Measurements from ENCODE around the gene C1QTNF4. TPM values are rescaled to one million over a fixed set of nuclear protein-coding genes. Genes with fewer than 3 reads are reported as not detected.
"Not testable (repeated sequence)": the region's sequence is repeated elsewhere in the genome, so short reads cannot be mapped to it uniquely, and the experiment has no call there.

C1QTNF4 gene
- total RNA-seq = 0.43 and 0.64 TPM in 2 replicates

- TF ChIP-seq CTCF (IDR thresholded peaks at IDR 0.05; ENCODE audit: insufficient read depth, low read depth, low read length) = no peak
- peak within 1 kb of the TSS; percentile 43 for H3K4me3 ChIP-seq (ENCODE audit: low read depth, low read length)
- no peak for DNase-seq (ENCODE audit: low read depth)
These were observed at the start of gene C1QTNF4 for GRCh38 chr11:47593934-47594855. Gene C1QTNF4, minus strand, starts transcription at chr11:47594411. Its CDS starts 3,601 bp downstream, at chr11:47590810.

GRCh38 chr11:47642099-47642855 is 48.1 kb upstream of the C1QTNF4 start, which contains the start of gene MTCH2:
Gene MTCH2, minus strand, starts transcription at chr11:47642559. Its CDS starts 94 bp downstream, at chr11:47642465.
- H3K4me3 ChIP-seq (ENCODE audit: low read depth, low read length) = peak within 1 kb of the TSS; percentile 91
- no peak for TF ChIP-seq CTCF (IDR thresholded peaks at IDR 0.05; ENCODE audit: insufficient read depth, low read depth, low read length)
- DNase-seq (ENCODE audit: low read depth) = peak; percentile 98

- no peak for TF ChIP-seq CTCF (IDR thresholded peaks at IDR 0.05; ENCODE audit: insufficient read depth, low read depth, low read length)
- DNase-seq (ENCODE audit: low read depth) = no peak
- H3K4me3 ChIP-seq (ENCODE audit: low read depth, low read length) = peak overlapping the region; percentile 91
These were observed 47.4 kb upstream of the C1QTNF4 start for GRCh38 chr11:47641600-47642098.

GRCh38 chr11:47640506-47640905 is 46.3 kb upstream of the C1QTNF4 start:
- DNase-seq (ENCODE audit: low read depth); H3K4me3 ChIP-seq (ENCODE audit: low read depth, low read length): not testable (repeated sequence)

GRCh38 chr11:47636331-47636730 is 42.1 kb upstream of the C1QTNF4 start:
- not testable (repeated sequence) for DNase-seq (ENCODE audit: low read depth)

GRCh38 chr11:47631473-47631872 is 37.3 kb upstream of the C1QTNF4 start:
- TF ChIP-seq CTCF (IDR thresholded peaks at IDR 0.05; ENCODE audit: insufficient read depth, low read depth, low read length) = no peak
- no peak overlapping the region for H3K4me3 ChIP-seq (ENCODE audit: low read depth, low read length)
- no peak for DNase-seq (ENCODE audit: low read depth)

More at GRCh38 chr11:47636331-47636730, 42.1 kb upstream of the C1QTNF4 start:
- H3K4me3 ChIP-seq (ENCODE audit: low read depth, low read length) = not testable (repeated sequence)

GRCh38 chr11:47628026-47628425 is 33.8 kb upstream of the C1QTNF4 start:
- no peak for DNase-seq (ENCODE audit: low read depth)
- no peak for TF ChIP-seq CTCF (IDR thresholded peaks at IDR 0.05; ENCODE audit: insufficient read depth, low read depth, low read length)
- no peak overlapping the region for H3K4me3 ChIP-seq (ENCODE audit: low read depth, low read length)
